GM19025 (cell line): ENCODE results near the gene RNFT2.
A peak's percentile ranks its signal among the peaks of the same experiment; 100 is the strongest.

Experiments used
- ATAC-seq: cut with Tn5 transposase; IDR thresholded peaks from one replicate; pipeline ENCODE4 v1.9.1; 2021; ENCODE audit warnings: mild to moderate bottlenecking, low read depth, moderate library complexity; ENCODE audit not compliant: unreplicated experiment

RNFT2 gene

GRCh38 chr12:116737774-116738657 lies at the start of gene RNFT2, which contains the start of gene SPRING1:
Gene RNFT2, plus strand, starts transcription at chr12:116738315. Its CDS starts 2,183 bp downstream, at chr12:116740498.
Gene SPRING1, minus strand, starts transcription at chr12:116738069. Its CDS starts 169 bp downstream, at chr12:116737900.
- peak; percentile 93 for ATAC-seq

GRCh38 chr12:116689521-116689920 lies 48.6 kb upstream of the RNFT2 start:
- no peak for ATAC-seq

GRCh38 chr12:116689979-116690744 lies 48.0 kb upstream of the RNFT2 start:
- no peak for ATAC-seq

- ATAC-seq, result no peak
Observed at GRCh38 chr12:116691205-116691604, 46.9 kb upstream of the RNFT2 start.

GRCh38 chr12:116691636-116692035 lies 46.5 kb upstream of the RNFT2 start:
- no peak for ATAC-seq

- ATAC-seq, result no peak
Observed at GRCh38 chr12:116692605-116693004, 45.5 kb upstream of the RNFT2 start.

GRCh38 chr12:116693286-116694227 lies 44.6 kb upstream of the RNFT2 start:
- no peak for ATAC-seq

GRCh38 chr12:116694653-116695463 lies 43.3 kb upstream of the RNFT2 start:
- ATAC-seq, result no peak

- ATAC-seq, result no peak
Observed at GRCh38 chr12:116695464-116695725, 42.7 kb upstream of the RNFT2 start.

GRCh38 chr12:116697305-116697704 lies 40.8 kb upstream of the RNFT2 start:
- ATAC-seq, result no peak

GRCh38 chr12:116697716-116698115 lies 40.4 kb upstream of the RNFT2 start:
- ATAC-seq, result no peak

GRCh38 chr12:116698116-116698515 lies 40.0 kb upstream of the RNFT2 start:
- no peak for ATAC-seq

- no peak for ATAC-seq
Observed at GRCh38 chr12:116698554-116699075, 39.5 kb upstream of the RNFT2 start.

GRCh38 chr12:116700066-116700465 lies 38.0 kb upstream of the RNFT2 start:
- ATAC-seq, result no peak

- no peak for ATAC-seq
Observed at GRCh38 chr12:116701432-116701831, 36.7 kb upstream of the RNFT2 start.

- no peak for ATAC-seq
Observed at GRCh38 chr12:116703214-116703795, 34.8 kb upstream of the RNFT2 start.

GRCh38 chr12:116707751-116708150 lies 30.4 kb upstream of the RNFT2 start:
- no peak for ATAC-seq

- no peak for ATAC-seq
Observed at GRCh38 chr12:116708826-116709756, 29.0 kb upstream of the RNFT2 start.
